ENCODE measurements around the gene WIPF2. TPM values are rescaled to one million over a fixed set of nuclear protein-coding genes. Genes with fewer than 3 reads are reported as not detected.
"Not testable (repeated sequence)": the region's sequence is repeated elsewhere in the genome, so short reads cannot be mapped to it uniquely, and the experiment has no call there.

WIPF2 gene
- polyA plus RNA-seq, 1 experiment, result 8.1 TPM

GRCh38 chr17:40198576-40198975 is 20.5 kb upstream of the WIPF2 start:
- no peak overlapping the region for H3K4me3 ChIP-seq (ENCODE audit: low read depth, low read length)
- no peaks in the 10 kb centered on the region; the same call in 1 of the 2 replicates for H3K9me3 ChIP-seq (ENCODE audit: control insufficient read depth, insufficient read depth, low read length)
- no peak overlapping the region for H3K27ac ChIP-seq (ENCODE audit: low read depth, low read length)
- CTCF ChIA-PET, result interaction anchor here (1.1 to 2.4 kb wide), 4 partner anchors 20 to 156 kb away, joined by 3 to 11 read pairs (median 6); partner anchors contain the start of gene WIPF2
- H3K27me3 ChIP-seq (ENCODE audit: control insufficient read depth, insufficient read depth, low read length), result peaks cover 6% of the 10 kb centered on the region
- no peak for TF ChIP-seq CTCF (IDR thresholded peaks at IDR 0.05; ENCODE audit: low read depth, low read length)
- DNase-seq (ENCODE audit: low read depth, low spot score), result no peak
- POLR2A ChIA-PET, result no interaction called here

GRCh38 chr17:40203131-40203530 is 16.0 kb upstream of the WIPF2 start:
- ChIA-PET CTCF (interaction anchor here (1.1 to 4.7 kb wide), 6 partner anchors 11 to 86 kb away, joined by 5 to 41 read pairs (median 30); partner anchors contain the start of gene WIPF2), POLR2A (no interaction called here)

GRCh38 chr17:40206193-40206592 is 12.9 kb upstream of the WIPF2 start:
- CTCF ChIA-PET, result not testable (repeated sequence)
- POLR2A ChIA-PET, result interaction anchor here (0.7 kb wide), 1 partner anchor 9 kb away, joined by 6 read pairs; no protein-coding TSS in a partner anchor

More at GRCh38 chr17:40203131-40203530, 16.0 kb upstream of the WIPF2 start:
- DNase-seq (ENCODE audit: low read depth, low spot score), result no peak
- TF ChIP-seq CTCF (IDR thresholded peaks at IDR 0.05; ENCODE audit: low read depth, low read length), result no peak
- no peak overlapping the region for H3K4me3 ChIP-seq (ENCODE audit: low read depth, low read length)
- H3K27me3 ChIP-seq (ENCODE audit: control insufficient read depth, insufficient read depth, low read length), result peaks cover 6% of the 10 kb centered on the region
- no peak overlapping the region for H3K27ac ChIP-seq (ENCODE audit: low read depth, low read length)
- H3K9me3 ChIP-seq (ENCODE audit: control insufficient read depth, insufficient read depth, low read length), result no peaks in the 10 kb centered on the region; the same call in 1 of the 2 replicates

DNA sequence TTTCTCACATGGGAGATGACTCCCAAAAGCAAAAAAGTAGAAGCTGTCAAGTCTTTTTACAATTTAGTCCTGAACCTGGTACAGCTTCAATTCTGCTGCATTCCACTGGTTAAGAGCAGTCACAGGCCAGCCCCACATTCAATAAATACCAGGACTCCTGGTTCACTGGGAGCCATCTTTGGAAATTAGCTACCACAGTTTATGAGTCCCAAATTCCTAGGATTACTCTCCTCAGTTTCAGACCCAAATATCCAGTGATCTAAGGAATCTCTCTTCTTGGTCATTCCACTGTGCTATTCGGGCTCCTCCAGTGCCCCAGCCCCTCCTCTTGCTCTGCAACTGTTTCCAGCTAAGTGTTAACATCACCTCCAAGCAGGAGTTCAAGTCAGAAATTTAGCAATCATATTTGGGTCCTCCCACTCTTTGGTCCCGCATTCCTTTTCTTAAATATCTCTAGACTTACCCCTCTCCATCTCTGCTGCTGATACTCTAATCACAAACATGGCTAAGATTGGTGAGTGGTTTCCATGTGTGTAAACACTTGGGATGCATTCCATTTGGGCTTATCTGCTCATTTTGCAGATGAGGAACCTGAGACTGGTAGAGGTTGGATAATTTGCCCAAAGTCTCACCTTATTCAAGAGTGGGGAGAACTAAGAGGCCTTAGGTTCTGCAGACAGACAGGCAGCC is 9.6 kb upstream of the WIPF2 start:
- no peak for TF ChIP-seq CTCF (IDR thresholded peaks at IDR 0.05; ENCODE audit: low read depth, low read length)
- no peaks in the 10 kb centered on the region for H3K9me3 ChIP-seq (ENCODE audit: control insufficient read depth, insufficient read depth, low read length)
- no peak overlapping the region for H3K4me3 ChIP-seq (ENCODE audit: low read depth, low read length)
- CTCF ChIA-PET, result interaction anchor here (1.8 to 3.3 kb wide), 4 partner anchors 8 to 82 kb away, joined by 6 to 34 read pairs (median 11); partner anchors contain the start of gene WIPF2
- H3K27ac ChIP-seq (ENCODE audit: low read depth, low read length), result peak overlapping the region; percentile 33
- no peaks in the 10 kb centered on the region for H3K27me3 ChIP-seq (ENCODE audit: control insufficient read depth, insufficient read depth, low read length)
- DNase-seq (ENCODE audit: low read depth, low spot score), result no peak
- POLR2A ChIA-PET, result interaction anchor here (0.6 to 1.6 kb wide), 6 partner anchors 10 to 1479 kb away, joined by 3 to 8 read pairs (median 4); partner anchors contain the start of genes EIF1 and WIPF2

More at GRCh38 chr17:40206193-40206592, 12.9 kb upstream of the WIPF2 start:
- H3K4me3 ChIP-seq (ENCODE audit: low read depth, low read length); H3K27me3 ChIP-seq (ENCODE audit: control insufficient read depth, insufficient read depth, low read length); H3K27ac ChIP-seq (ENCODE audit: low read depth, low read length); DNase-seq (ENCODE audit: low read depth, low spot score); H3K9me3 ChIP-seq (ENCODE audit: control insufficient read depth, insufficient read depth, low read length): not testable (repeated sequence)

- CTCF ChIA-PET; H3K9me3 ChIP-seq (ENCODE audit: control insufficient read depth, insufficient read depth, low read length): not testable (repeated sequence)
- POLR2A ChIA-PET, result interaction anchor here (0.5 kb wide), 1 partner anchor 12 kb away, joined by 4 read pairs; no protein-coding TSS in a partner anchor
These were observed 5.2 kb upstream of the WIPF2 start for GRCh38 chr17:40213914-40214313.

More at GRCh38 chr17:40213914-40214313, 5.2 kb upstream of the WIPF2 start:
- not testable (repeated sequence) for H3K27ac ChIP-seq (ENCODE audit: low read depth, low read length); H3K4me3 ChIP-seq (ENCODE audit: low read depth, low read length); H3K27me3 ChIP-seq (ENCODE audit: control insufficient read depth, insufficient read depth, low read length); DNase-seq (ENCODE audit: low read depth, low spot score)

Measured in AG04450 (cell line).